GM19324 (cell line): ENCODE results near the gene SUPT16H.
A peak's percentile ranks its signal among the peaks of the same experiment; 100 is the strongest.

Source experiments
- ATAC-seq: cut with Tn5 transposase; IDR thresholded peaks from one replicate; pipeline ENCODE4 v1.9.1; 2021; ENCODE audit warnings: mild to moderate bottlenecking, moderate library complexity; ENCODE audit not compliant: unreplicated experiment, low FRiP score

SUPT16H gene

GRCh38 chr14:21369949-21370679 lies 13.7 kb downstream of the SUPT16H start:
- no peak for ATAC-seq

GRCh38 chr14:21367582-21368144 lies 16.2 kb downstream of the SUPT16H start:
- no peak for ATAC-seq

GRCh38 chr14:21356511-21356910 lies 27.3 kb downstream of the SUPT16H start:
- ATAC-seq = no peak

GRCh38 chr14:21352587-21352986 lies 31.2 kb downstream of the SUPT16H start:
- peak; percentile 72 for ATAC-seq

GRCh38 chr14:21350539-21350938 lies 33.3 kb downstream of the SUPT16H start:
- ATAC-seq = no peak

GRCh38 chr14:21347201-21347600 lies 36.6 kb downstream of the SUPT16H start:
- ATAC-seq = no peak

GRCh38 chr14:21346532-21347135 lies 37.2 kb downstream of the SUPT16H start:
- ATAC-seq = no peak

GRCh38 chr14:21343035-21343794 lies 40.6 kb downstream of the SUPT16H start:
- no peak for ATAC-seq

- no peak for ATAC-seq
These were observed 49.5 kb downstream of the SUPT16H start for GRCh38 chr14:21334202-21334906.

- ATAC-seq = no peak
These were observed 50.9 kb downstream of the SUPT16H start for GRCh38 chr14:21332950-21333349.

- ATAC-seq = no peak
These were observed 56.8 kb downstream of the SUPT16H start for GRCh38 chr14:21326972-21327371.

- ATAC-seq = no peak
These were observed 61.1 kb downstream of the SUPT16H start for GRCh38 chr14:21322716-21323115.

GRCh38 chr14:21320913-21321312 lies 62.9 kb downstream of the SUPT16H start:
- no peak for ATAC-seq

GRCh38 chr14:21317398-21317797 lies 66.4 kb downstream of the SUPT16H start:
- ATAC-seq = no peak

GRCh38 chr14:21313512-21313911 lies 70.3 kb downstream of the SUPT16H start:
- no peak for ATAC-seq

GRCh38 chr14:21311614-21312013 lies 72.2 kb downstream of the SUPT16H start:
- ATAC-seq = no peak

- no peak for ATAC-seq
These were observed 73.9 kb downstream of the SUPT16H start for GRCh38 chr14:21309956-21310355.

- ATAC-seq = no peak
These were observed 74.6 kb downstream of the SUPT16H start for GRCh38 chr14:21309238-21309636.

- peak; percentile 84 for ATAC-seq
These were observed 75.2 kb downstream of the SUPT16H start for GRCh38 chr14:21308479-21309237.

- ATAC-seq = peak; percentile 17
These were observed 75.7 kb downstream of the SUPT16H start for GRCh38 chr14:21308132-21308478.
